NT2/D1 (cell line): ENCODE results near the gene SMIM35.

ENCODE experiments used
- SUZ12 ChIP-seq: IDR thresholded peaks from 2 replicates; pipeline ENCODE4 v1.6.1; 2011; ENCODE audit not compliant: insufficient read length, insufficient read depth; ENCODE audit errors: extremely low read depth
- YY1 ChIP-seq: IDR thresholded peaks from 2 replicates; pipeline ENCODE4 v1.6.1; 2011; ENCODE audit not compliant: insufficient read length, insufficient read depth
- ZNF274 ChIP-seq: IDR thresholded peaks from 2 replicates; pipeline ENCODE4 v1.6.1; 2011; ENCODE audit warnings: mild to moderate bottlenecking, low read depth, low read length

GRCh38 chr11:118115048-118115447 is 28.3 kb upstream of the SMIM35 start:
- no peak for TF ChIP-seq YY1
- TF ChIP-seq ZNF274 = no peak
- no peak for TF ChIP-seq SUZ12
